Right lung (tissue), 5 donors: Measurements from ENCODE around the gene ACP4. TPM values are rescaled to one million over a fixed set of nuclear protein-coding genes. Genes with fewer than 3 reads are reported as not detected.
"Not testable (repeated sequence)": the region's sequence is repeated elsewhere in the genome, so short reads cannot be mapped to it uniquely, and the experiment has no call there.

Source experiments
- DNase-seq, 2 donors: peaks; one replicate each; pipeline ENCODE4 v3.0.0-alpha.2; 2013
- polyA plus RNA-seq, 5 donors: library from polyadenylated mRNA; unstranded; fragments of 120-200 nt; gene quantifications; one replicate each; pipeline versions ENCODE4 v1.2.1 to v1.2.3, GENCODE V29; 2013; ENCODE audit warnings: inconsistent platforms in 1 of 5, low replicate concordance in 1 of 5; ENCODE audit not compliant: insufficient read length in 5 of 5, insufficient read depth in 1 of 5

Gene ACP4
- polyA plus RNA-seq, 5 donors = 0.18 to 0.19 TPM; not detected in 3

DNA sequence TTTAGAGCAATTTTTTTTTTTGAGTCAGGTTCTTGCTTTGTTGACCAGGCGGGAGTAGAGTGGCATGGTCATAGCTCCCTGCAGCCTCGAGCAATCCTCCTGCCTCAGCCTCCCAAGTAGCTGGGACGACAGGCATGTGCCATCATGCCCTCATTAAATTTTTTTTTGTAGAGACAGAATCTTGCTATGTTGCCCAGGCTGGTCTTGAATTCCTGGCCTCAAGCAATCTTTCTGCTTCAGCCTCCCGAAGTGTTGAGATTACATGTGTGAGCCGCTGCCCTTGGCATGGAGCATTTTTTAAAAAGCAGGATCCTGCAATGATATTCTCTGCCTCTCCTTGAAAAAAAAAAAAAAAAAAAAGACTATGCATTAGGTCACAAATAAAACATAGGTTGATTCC lies 14.1 kb upstream of the ACP4 start:
- DNase-seq = no peak

DNA sequence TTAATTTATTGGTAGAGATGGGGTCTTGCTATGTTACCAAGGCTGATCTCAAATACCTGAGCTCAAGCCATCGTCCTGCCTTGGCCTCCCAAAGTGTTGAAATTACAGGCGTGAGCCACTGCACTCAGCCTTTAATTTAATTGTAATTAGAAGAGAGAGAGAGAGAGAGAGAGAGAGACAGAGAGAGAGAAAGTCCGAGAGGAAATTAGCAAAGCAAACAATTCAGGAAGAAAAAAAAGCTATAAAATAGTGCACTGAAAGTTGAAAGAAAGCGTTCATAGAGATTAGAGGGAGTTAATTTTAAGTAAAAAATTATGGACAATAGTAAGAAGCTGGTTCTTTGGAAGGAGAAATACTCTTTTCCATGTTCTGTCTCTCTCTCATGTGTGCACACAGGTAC lies 13.0 kb upstream of the ACP4 start:
- no peak for DNase-seq

DNA sequence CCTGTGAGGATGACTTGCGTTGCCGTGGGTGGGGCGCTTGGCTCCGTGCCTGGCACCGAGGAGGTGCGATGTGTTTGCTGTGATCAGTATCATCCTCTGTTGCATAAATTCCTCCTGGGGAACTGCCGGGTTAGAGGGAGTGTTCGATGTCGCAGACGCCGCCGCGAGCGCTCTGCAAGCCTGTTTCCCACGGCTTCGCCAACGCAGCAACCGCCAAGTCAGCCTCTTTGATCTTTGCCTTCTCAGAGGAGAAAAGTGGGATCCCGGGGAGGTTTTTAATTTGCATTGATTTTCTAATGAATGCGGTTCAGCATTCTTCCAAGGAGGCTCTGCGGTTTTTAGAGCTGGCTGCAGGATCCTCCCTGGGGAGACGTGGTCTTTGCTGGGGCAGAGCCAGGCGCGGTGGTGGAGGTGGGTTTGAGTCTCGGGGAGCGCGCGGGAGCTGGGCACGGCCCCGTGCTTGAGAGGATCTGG lies 12.3 kb upstream of the ACP4 start:
- no peak for DNase-seq

DNA sequence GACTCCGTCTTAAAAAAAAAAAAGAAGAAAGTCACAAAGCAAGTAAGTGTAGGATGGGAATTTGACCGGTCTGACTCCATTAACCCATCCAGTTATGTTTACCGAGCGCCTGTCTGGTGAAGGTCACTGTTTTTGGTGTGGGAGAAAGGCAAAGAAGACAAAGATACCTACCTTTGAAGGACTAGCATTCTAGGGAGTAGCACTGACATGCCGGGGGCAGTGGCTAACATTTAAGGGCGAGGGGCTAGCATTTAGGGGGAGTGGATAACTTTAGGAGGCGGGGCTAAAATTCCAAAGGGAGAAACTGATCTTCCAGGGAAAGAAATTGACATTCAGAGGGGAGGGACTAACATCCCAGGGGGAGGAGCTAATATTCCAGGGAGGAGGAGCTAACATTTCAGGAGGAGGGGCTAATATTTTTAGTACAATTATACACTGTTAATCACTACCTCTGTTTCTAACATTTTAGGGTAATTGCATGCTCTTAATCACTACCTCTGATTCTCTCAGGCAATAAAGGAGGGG lies 11.2 kb upstream of the ACP4 start:
- no peak for DNase-seq

DNA sequence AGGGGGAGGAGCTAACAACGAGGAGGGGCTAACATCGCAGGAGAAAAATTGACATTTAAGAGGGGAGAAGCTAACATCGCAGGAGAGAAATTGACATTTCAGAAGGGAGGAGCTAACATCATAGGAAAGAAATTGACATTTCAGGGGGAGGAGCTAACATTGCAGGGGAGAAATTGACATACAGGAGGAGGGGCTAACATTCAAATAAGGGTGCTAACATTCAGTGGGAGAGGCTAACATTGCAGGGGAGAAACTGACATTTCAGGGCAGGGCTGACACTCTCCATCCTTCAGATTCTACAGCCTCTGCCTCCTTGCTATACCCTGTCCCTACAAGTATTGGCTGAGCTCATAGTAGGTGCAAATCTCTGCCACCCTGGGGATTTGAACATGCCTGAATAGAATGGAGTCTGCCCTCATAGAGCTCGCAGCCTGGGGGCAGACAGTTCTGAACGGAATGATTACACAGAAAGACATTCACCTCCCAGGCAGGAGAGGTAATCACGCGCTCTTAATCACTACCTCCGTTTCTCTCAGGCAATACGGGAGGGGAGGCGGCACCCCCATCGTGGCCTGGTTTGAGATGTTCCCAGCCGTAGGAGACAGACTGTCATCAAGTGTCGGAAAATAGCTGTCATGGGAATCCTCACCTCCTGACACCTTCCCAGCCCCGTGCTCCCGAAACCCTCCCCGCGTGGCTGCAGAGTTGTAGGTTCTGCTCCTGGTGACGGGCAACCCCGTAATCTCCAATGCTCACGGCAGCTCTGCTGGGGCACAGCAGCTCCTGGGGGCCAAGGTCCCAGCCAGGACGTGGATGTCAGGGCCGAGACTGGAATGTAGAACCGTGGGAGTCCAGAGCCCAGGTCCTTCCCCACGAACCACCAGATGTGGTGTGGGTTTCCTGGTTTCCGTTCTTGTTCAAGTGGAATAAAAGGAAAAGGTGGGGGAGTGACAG lies 10.4 kb upstream of the ACP4 start:
- DNase-seq = no peak

DNA sequence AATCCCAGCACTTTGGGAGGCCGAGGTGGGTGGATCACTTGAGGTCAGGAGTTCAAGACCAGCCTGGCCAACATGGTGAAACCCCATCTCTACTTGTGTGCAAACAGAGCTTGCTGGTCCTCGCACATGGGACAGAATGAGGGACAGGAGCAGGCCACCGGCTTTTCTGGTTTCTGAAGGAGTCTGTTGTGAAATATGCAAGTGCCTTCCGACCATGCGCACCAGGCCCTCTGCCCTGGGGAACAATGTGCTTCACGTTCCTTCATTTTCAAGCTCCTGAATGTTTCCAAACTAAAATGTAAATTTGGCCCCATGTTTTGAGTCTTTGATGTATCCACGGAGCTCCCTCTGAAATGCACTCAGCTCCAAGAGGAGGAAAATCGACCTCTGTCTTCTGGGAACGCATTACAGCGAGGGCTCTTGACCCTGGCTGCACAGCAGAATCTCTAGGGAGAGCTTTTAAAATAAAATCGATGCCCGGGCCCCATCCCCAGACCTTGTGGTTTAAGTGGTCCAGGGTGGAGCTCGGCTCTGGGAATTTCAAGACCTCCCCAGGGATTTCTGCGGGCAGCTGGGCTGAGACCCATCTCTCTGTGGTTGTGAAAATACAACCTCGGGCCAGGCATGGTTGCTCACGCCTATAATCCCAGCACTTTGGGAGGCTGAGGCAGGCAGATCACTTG lies 9.3 kb upstream of the ACP4 start:
- peak in 1 of 2 donors; percentile 35 for DNase-seq

DNA sequence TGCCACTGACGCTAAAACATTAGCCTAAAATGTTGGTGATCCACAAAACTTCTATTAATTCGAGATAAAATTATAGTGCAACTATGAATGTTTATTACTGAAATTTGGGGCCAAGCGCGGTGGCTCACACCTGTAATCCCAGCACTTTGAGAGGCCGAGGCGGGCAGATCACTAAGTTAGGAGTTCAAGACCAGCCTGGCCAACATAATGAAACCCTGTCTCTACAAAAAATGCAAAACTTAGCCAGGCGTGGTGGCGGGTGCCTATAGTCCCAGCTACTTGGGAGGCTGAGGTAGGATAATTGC lies 6.4 kb upstream of the ACP4 start:
- not testable (repeated sequence) for DNase-seq

DNA sequence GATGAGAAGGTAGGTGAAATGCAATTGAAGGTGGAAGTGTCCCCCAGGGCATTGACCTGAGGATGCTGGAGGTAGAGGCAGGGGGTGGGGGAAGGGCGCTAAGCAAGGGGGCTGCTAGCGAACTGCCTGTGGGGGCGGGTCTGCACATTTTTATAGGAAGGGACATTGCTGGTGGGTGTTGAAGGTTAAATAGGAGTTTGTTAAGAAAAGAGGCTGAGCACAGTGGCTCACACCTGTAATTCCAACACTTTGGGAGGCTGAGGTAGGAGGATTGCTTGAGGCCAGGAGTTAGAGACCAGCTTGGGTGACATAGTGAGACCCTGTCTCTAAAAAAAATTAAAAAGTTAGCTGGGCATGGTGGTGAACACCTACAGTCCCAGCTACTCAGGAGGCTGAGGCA lies 5.5 kb upstream of the ACP4 start:
- DNase-seq = no peak

DNA sequence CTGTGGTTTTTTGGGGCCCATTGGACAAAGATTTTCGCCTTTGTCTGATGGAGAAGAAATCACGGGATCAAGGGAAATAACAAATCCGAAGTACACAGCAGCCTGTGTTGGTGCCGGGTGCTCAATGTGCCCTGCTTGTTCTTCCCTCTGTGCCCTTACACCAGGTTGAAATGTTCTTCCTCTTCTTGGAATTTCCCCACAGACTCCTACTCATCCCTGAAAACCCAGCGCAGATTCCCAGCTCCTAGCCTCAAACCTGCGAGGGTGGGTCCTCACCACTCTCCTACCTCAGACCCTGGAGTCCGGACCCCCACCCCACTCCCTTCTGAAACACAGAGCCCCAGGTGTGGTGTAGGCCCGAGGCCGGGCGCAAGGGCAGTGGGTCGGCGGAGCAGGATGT lies 4.9 kb upstream of the ACP4 start:
- no peak for DNase-seq

DNA sequence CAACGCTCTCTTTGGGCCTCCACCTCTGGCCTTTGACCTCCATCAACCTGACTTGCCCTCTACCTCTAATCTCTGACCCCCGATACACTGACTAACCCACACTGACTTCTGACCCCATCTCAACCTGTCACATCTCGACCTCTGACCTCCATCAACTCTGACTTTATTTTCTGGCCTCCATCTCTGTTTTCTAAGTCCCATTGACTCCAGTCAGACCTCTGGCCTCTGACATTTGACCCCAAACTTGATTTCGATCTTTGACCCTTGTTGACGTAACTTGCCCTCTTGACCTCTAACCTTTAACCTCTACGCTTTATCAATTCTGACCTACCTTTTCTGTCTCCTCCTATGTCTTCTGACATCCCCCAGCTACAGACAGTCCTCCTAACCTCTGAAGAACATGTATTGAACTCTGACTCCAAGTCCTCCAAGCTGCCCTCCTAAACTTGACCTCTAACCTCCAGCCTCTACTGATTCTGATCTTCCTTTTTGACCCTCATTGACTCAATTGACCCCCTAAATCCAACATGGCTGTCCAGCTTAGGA lies 780 bp downstream of the ACP4 start:
- no peak for DNase-seq

DNA sequence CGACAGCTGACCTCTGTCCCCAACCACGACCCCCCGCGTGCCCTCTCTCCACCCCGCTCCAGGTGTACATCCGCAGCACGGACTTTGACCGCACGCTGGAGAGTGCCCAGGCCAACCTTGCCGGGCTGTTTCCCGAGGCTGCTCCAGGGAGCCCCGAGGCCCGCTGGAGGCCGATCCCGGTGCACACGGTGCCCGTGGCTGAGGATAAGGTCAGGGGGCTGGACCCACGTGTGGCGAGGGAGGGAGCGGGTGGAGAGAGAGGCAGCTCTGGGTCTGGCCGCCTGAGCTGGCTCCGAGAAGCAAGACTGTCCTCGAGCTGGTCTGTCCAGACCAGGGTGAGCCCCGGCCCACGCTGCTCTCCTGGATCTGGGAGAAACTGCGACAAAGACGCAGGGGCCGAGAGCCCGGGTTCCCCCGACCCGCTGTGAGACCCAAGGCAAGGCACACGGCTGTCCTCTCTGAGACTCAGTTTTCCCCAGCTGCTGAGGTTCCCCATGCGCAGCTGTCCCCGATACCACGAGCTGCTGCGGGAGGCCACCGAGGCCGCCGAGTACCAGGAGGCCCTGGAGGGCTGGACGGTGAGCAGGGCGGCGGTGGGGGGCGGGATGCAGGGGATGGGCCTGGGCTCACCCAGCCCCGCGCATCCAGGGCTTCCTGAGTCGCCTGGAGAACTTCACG lies 1.5 kb downstream of the ACP4 start:
- no peak for DNase-seq

DNA sequence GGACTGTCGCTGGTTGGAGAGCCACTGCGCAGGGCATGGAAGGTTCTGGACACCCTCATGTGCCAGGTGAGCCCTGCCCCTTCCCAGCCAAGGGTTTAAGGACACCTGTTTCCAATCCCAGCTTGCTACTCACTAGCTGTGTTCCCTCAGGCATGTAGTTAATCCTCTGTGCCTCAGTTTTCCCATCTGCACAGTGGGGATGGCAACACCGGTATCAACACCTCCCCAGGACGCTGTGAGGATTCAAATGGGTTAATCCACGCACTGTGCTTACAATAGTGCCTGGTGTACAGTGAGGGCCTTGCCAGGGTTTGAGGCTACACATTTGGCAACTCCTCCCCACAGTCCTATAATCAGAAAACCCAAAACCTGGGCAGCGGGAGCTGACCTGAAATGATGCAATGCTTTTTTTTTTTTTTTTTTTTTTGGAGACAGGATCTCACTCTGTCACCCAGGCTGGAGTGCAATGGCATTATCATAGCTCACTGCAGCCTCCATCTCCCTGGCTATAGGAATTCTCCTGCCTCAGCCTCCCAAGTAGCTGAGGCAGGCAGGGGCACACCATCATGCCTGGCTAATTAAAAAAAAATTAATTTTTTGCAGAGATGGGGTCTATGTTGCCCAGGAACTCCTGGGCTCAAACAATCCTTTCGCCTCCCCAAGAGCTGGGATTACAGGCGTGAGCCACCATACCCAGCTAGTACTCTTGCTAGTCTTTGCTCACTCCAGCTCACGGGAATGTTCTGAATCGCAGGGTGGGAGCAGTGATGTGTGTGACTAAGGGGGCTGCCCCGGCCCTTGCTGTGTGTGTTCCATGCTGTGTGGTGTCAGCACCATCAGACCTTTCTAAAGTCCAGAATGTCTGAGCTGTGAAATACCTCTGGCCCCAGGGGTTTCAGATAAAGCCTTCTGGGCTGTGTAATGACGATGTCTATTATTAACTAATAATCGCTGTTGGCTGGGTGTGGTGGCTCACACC lies 2.3 kb downstream of the ACP4 start:
- DNase-seq = no peak

DNA sequence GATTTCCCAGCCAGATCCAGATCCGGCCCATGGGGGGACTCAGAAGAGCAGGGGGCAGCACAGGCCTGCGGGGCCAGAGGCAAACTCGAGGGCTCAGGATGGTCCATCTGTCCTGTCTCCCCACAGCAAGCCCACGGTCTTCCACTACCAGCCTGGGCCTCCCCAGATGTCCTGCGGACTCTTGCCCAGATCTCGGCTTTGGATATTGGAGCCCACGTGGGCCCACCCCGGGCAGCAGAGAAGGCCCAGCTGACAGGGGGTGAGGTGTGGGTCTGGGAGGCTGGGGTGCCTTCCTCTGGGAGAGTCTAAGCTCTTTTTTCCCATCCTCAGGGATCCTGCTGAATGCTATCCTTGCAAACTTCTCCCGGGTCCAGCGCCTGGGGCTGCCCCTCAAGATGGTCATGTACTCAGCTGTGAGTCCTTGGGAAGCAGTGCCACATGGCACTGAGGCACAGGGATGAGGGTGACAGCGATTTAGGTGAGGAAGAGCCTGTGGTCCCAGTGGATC lies 3.4 kb downstream of the ACP4 start:
- DNase-seq = no peak

DNA sequence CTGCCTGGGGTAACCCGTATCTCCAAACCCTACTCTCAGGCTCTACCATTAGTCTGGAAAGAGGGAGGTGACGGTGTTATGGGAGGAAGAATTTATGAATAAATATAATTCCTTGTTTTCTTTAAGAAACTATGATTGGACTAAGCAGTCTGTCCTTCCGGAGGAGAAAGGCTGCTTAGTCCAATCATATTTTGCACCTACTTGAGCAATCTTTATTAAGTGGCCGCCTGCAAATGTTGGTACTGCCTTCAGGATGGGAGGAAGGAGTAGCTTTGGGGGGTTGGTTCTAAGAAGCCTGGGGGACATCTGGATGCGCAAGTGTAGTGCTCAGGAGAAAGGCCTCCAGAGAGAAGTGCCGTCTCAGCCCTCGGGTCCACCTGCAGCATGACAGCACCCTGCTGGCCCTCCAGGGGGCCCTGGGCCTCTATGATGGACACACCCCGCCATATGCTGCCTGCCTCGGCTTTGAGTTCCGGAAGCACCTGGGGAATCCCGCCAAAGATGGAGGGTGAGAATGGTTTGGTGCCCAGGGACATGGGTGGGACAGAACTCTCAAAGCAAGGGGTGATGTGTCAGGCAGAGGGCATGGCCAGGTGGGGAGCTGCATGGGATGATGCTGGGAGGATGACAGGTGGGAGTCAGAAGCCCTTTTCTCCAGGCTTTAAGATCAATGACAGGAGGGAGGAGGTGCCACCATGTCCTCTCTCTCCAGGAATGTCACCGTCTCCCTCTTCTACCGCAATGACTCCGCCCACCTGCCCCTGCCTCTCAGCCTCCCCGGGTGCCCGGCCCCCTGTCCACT lies 4.1 kb downstream of the ACP4 start:
- DNase-seq = no peak

DNA sequence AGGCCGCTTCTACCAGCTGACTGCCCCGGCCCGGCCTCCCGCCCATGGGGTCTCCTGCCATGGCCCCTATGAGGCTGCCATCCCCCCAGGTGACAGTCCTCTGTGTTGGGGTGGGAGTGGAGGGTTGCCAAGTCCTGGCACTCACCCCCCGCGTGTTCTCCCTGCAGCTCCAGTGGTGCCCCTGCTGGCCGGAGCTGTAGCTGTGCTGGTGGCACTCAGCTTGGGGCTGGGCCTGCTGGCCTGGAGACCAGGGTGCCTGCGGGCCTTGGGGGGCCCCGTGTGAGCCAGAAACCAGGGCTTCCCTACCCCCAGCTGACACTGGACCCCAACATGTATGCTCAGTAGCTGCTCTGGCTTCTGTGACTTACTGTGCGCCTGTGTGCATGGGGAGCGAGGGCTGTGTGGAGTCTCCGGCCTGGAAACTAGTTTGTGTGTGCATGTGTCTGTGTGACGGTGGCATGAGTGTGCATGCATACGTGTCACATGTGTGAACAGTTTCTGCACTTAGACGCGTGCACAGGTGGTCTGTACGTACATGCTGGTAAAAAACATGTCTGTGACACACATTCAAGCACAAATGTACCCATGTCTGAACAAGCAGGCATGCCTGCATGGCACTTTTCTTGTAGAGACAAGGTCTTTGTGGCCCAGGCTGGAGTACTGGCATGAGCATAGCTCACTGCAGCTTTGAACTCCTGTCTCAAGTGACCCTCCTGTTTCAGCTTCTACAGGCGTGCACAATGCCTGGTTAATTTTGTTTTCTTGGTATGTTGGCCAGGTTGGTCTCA lies 4.9 kb downstream of the ACP4 start:
- DNase-seq = no peak

DNA sequence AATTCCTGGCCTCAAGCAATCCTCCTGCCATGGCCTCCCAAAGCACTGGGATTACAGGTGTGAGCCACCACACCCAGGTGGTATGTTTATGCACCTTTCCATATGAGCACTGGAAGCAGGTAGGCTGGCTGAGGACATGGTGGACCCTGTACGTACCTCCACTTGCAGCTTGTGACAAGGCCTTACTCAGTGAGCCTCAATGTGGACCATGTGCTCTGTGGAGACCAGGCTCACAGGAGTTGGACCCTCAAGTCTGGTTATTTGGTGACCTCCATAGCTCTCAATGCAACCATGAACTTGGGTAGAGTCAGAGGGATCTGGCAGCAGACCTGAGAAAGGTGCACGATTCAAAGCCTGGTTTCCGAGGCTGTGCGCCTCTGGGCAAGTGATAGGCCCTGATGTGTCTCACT lies 5.5 kb downstream of the ACP4 start:
- DNase-seq = no peak

DNA sequence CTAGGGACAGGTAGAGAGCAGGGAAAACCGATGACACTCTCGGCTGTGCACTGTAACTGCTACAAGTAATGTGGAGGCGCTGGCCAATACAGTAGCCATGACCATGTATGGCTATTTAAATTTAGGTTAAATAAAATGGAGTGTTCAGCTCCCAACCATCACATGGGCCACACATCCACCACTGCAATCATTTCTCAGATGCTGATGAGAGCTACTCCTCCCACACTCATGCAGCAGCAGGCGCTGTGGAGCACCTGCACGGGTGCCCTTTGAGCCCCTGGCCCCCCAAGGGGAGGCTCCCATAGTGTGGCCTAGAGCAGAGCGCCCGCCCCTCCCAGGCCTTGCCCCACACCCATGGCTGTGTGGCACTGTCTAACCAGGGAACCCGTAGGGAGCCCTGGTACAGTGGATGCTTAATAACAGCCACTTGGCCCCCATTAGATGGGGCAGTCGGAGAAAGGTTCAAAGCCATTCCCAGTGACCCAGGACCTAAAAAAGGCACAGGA lies 6.0 kb downstream of the ACP4 start:
- DNase-seq = no peak

DNA sequence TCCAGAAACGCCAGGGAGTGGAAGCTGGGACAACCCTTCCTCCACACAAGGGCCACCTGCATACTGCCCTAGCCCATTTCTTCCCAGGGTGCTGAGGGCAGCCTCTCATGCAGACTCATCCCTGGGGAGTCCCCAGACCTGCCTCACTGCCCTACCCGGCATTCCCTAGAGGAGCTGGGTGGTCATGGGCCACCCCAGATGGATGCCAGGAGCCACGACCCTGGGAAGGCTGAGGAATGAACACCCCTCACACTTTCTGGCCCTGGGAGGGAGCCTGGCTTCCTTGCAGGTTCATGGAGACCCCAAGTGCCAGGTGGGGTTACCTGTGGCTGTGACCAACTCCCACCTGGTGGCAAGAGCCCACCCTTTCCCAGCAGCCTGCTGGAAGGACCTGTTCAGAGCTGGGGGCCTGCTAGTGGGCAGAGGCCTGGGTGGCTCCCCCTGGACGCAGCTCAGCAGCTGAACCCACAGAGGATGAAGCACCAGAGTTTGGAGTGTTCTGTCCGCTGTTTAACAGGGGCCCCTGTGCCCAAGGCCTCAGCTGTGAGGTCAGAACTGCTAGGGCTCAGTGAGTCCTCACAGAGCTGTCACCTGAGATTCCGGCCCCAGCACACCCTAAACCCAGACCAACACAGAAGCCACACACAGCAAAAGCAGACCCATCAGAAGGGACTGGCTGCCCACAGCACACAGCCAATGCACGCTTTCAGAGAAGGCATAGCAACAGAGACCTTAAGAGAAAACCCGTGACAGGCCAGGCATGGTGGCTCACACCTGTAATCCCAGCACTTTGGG lies 6.6 kb downstream of the ACP4 start:
- DNase-seq = no peak
